ENCODE measurements around the gene GAB2. TPM values are rescaled to one million over a fixed set of nuclear protein-coding genes. Genes with fewer than 3 reads are reported as not detected.

The GAB2 gene
- total and polyA plus RNA-seq, 8 donors, result 18.8 to 59.6 (median 19.7) TPM

- Histone ChIP-seq H3K27ac (no peak overlapping the region), H3K4me3 (no peak overlapping the region), H3K27me3 (no peaks in the 10 kb centered on the region), H3K4me1 (peaks cover 5 to 26% of the 10 kb centered on the region in 2 donors), H3K36me3 (peaks cover 0 to 23% of the 10 kb centered on the region in 2 donors), H3K9me3 (no peaks in the 10 kb centered on the region)
- TF ChIP-seq CTCF (IDR thresholded peaks at IDR 0.05), result no peak
- DNase-seq (no peak), ATAC-seq (no peak)
- intact Hi-C loops (cut with DNase I), result no loop called here
Observed at GRCh38 chr11:78194490-78194889, 223.1 kb downstream of the GAB2 start.

GRCh38 chr11:78193806-78194205 lies 223.8 kb downstream of the GAB2 start:
- DNase-seq, result peak in 1 of 4 donors; percentile 63
- no peak for ATAC-seq
- no peaks in the 10 kb centered on the region for H3K27me3 ChIP-seq
- H3K27ac ChIP-seq, result no peak overlapping the region
- intact Hi-C loops (cut with DNase I), result no loop called here
- no peaks in the 10 kb centered on the region for H3K9me3 ChIP-seq
- peaks cover 9 to 32% of the 10 kb centered on the region in 2 donors for H3K4me1 ChIP-seq
- H3K36me3 ChIP-seq, result peaks cover 0 to 19% of the 10 kb centered on the region in 2 donors
- no peak for TF ChIP-seq CTCF (IDR thresholded peaks at IDR 0.05)
- no peak overlapping the region for H3K4me3 ChIP-seq

GRCh38 chr11:78192911-78193351 lies 224.7 kb downstream of the GAB2 start:
- no peak overlapping the region for H3K27ac ChIP-seq
- TF ChIP-seq CTCF (IDR thresholded peaks at IDR 0.05), result no peak
- H3K4me3 ChIP-seq, result no peak overlapping the region
- peaks cover 0 to 10% of the 10 kb centered on the region in 2 donors for H3K36me3 ChIP-seq
- ATAC-seq (no peak), DNase-seq (no peak)
- H3K4me1 ChIP-seq, result peaks cover 9 to 32% of the 10 kb centered on the region in 2 donors
- H3K9me3 ChIP-seq, result no peaks in the 10 kb centered on the region
- no peaks in the 10 kb centered on the region for H3K27me3 ChIP-seq
- intact Hi-C loops (cut with DNase I), result no loop called here

GRCh38 chr11:78192223-78192719 lies 225.3 kb downstream of the GAB2 start:
- H3K4me1 ChIP-seq, result peaks cover 9 to 38% of the 10 kb centered on the region in 2 donors
- no peak overlapping the region for H3K4me3 ChIP-seq
- TF ChIP-seq CTCF (IDR thresholded peaks at IDR 0.05), result no peak
- no peak overlapping the region for H3K27ac ChIP-seq
- no peaks in the 10 kb centered on the region for H3K27me3 ChIP-seq
- ATAC-seq (no peak), DNase-seq (no peak)
- H3K36me3 ChIP-seq, result peaks cover 0 to 4% of the 10 kb centered on the region in 2 donors
- intact Hi-C loops (cut with DNase I), result no loop called here
- H3K9me3 ChIP-seq, result no peaks in the 10 kb centered on the region

GRCh38 chr11:78190871-78191538 lies 226.6 kb downstream of the GAB2 start:
- peaks cover 9 to 47% of the 10 kb centered on the region in 2 donors for H3K4me1 ChIP-seq
- TF ChIP-seq CTCF (IDR thresholded peaks at IDR 0.05), result no peak
- no peak overlapping the region for H3K4me3 ChIP-seq
- no peaks in the 10 kb centered on the region for H3K9me3 ChIP-seq
- ATAC-seq (no peak), DNase-seq (no peak)
- H3K36me3 ChIP-seq, result no peaks in the 10 kb centered on the region
- H3K27me3 ChIP-seq, result no peaks in the 10 kb centered on the region
- intact Hi-C loops (cut with DNase I), result no loop called here
- H3K27ac ChIP-seq, result no peak overlapping the region

Data from left lung (tissue), 10 donors.